Osteoblast (primary cell): Measurements from ENCODE around the gene GUCA2A. TPM values are rescaled to one million over a fixed set of nuclear protein-coding genes. Genes with fewer than 3 reads are reported as not detected.

Experiments
- DNase-seq: peaks from one replicate; pipeline ENCODE4 v3.0.0; 2011; ENCODE audit warnings: low spot score, mixed read lengths; ENCODE audit not compliant: insufficient read length; ENCODE audit errors: missing footprints
- H2AFZ ChIP-seq: 2 replicates; pipeline ENCODE4 v1.6.0; 2011; ENCODE audit warnings: mild to moderate bottlenecking, low read length
- H3K27ac ChIP-seq: 2 replicates; pipeline ENCODE4 v1.5.1; 2011; ENCODE audit warnings: mild to moderate bottlenecking, low read depth, low read length, moderate library complexity
- H3K27me3 ChIP-seq: 2 replicates; pipeline ENCODE4 v1.6.0; 2012; ENCODE audit warnings: mild to moderate bottlenecking, control low read depth, inconsistent platforms, low read length, moderate library complexity; ENCODE audit not compliant: insufficient read depth
- H3K36me3 ChIP-seq: 2 replicates; pipeline ENCODE4 v1.5.1; 2011; ENCODE audit warnings: mild to moderate bottlenecking, low read length, control low read depth, moderate library complexity; ENCODE audit not compliant: insufficient read depth
- H3K4me1 ChIP-seq: 2 replicates; pipeline ENCODE4 v1.5.1; 2011; ENCODE audit warnings: mild to moderate bottlenecking, low read length, control low read depth, moderate library complexity; ENCODE audit not compliant: insufficient read depth
- H3K4me2 ChIP-seq: 2 replicates; pipeline ENCODE4 v1.6.0; 2011; ENCODE audit warnings: mild to moderate bottlenecking, low read length; ENCODE audit not compliant: insufficient read depth
- H3K4me3 ChIP-seq: fragments of 200-600 bp; sonication (generic); 3 replicates; pipeline ENCODE4 v1.5.1; 2012; ENCODE audit warnings: mild to moderate bottlenecking, low read length, inconsistent platforms; ENCODE audit not compliant: insufficient read depth
- H3K79me2 ChIP-seq: 2 replicates; pipeline ENCODE4 v1.6.0; 2012; ENCODE audit warnings: mild to moderate bottlenecking, low read length, control low read depth, inconsistent platforms; ENCODE audit not compliant: insufficient read depth
- H3K9me3 ChIP-seq: 2 replicates; pipeline ENCODE4 v1.5.1; 2011; ENCODE audit warnings: low read depth, low read length, control low read depth
- H4K20me1 ChIP-seq: 2 replicates; pipeline ENCODE4 v1.6.0; 2012; ENCODE audit warnings: mild to moderate bottlenecking, low read length, control low read depth; ENCODE audit not compliant: insufficient read depth
- CTCF ChIP-seq: IDR thresholded peaks from 2 replicates; pipeline ENCODE4 v1.5.1; 2011; ENCODE audit warnings: mild to moderate bottlenecking, low read depth, low read length, moderate library complexity; ENCODE audit errors: extremely low read depth
- total RNA-seq: library from RNA; depleted of rRNA; stranded (reverse); fragments of >200 nt; gene quantifications from 2 replicates; pipeline ENCODE4 v1.2.3, GENCODE V29; 2012

The GUCA2A gene
- total RNA-seq, 1 donor: not detected

DNA sequence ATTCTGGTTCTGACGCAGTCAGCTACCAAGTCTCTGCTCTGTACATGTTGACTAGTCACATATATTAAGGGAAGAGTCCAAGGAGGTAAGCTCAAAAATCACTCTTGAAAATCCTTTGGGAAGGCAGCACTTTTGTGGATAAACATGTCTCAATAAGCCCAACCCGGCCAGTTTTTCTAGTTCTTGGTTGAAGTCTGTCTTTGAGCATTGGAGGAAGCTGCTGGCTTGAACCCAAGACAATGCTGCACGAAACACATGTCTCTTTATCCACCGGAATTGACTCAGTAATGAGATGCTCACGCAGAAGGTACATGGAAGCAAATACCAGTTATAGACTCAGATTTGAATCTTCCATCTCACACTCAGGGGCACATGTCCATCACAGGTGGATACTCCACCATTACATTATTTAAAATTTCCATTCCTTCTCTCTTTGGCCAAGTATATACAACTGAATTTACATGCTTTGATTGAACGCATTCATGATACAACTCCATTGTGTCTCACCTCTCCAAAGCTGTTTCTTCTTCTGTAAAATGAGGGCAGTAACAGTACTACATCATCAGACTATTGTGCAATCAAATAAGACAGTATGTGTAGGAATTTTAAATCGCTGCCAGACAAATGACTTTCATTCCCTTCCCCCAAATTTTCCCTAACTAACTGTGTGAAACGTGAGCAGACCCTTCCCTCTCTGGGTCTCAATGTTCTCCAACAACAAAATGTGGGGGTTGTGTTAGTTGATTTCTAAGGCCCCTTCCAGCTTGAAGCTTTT lies 9.6 kb upstream of the GUCA2A start:
- peak; percentile 66 for DNase-seq
- no peak for TF ChIP-seq CTCF
- H3K4me1 ChIP-seq: peaks cover 26% of the 10 kb centered on the region

DNA sequence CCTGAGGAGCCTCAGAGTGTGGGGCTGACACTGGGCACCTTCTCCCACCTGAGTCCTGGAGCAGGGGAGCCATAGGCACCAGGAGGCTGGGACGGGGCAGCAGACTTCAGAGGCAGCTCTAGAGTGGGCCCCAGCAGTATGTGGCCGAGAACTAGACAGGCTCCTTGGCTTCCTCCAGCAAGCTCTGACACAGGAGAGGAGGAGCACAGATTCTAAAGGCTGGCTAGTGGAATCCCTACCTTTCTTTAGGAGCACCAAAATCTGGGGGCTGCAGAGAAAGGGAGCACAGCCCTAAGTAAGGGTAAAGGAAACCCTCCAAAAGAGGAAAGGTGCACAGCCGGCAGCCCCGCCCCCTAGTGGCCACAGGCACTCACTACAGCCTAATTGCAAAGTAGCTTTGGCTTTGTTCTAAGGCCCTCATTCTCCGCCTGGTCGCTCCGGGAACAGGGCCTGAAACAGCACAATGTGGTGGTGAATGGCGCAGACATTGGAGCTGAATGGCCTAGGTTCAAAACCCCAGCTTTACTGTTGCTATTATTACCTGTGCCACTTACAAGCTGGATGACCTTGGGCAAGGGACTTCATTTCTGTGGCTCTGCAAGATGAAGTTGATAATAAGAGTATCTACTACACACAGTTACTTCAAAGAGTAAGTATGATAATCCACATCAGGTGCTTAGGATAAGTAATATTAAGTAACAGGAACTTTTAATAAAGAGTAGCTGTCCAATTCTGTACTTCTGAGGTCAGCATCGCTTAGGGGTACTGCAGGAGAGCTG lies 8.8 kb upstream of the GUCA2A start:
- Histone ChIP-seq H3K4me3 (no peak overlapping the region), H3K4me1 (peaks cover 22% of the 10 kb centered on the region), H2AFZ (no peak overlapping the region), H3K36me3 (no peaks in the 10 kb centered on the region), H4K20me1 (peaks cover 22% of the 10 kb centered on the region), H3K27ac (no peak overlapping the region), H3K79me2 (no peaks in the 10 kb centered on the region), H3K27me3 (no peaks in the 10 kb centered on the region), H3K4me2 (no peak overlapping the region), H3K9me3 (no peaks in the 10 kb centered on the region)
- DNase-seq: peak; percentile 87
- TF ChIP-seq CTCF: peak; percentile 97

More for the DNA sequence above, 9.6 kb upstream of the GUCA2A start:
- Histone ChIP-seq H3K27me3 (no peaks in the 10 kb centered on the region), H3K4me3 (no peak overlapping the region), H2AFZ (no peak overlapping the region), H3K4me2 (no peak overlapping the region), H4K20me1 (peaks cover 25% of the 10 kb centered on the region), H3K27ac (no peak overlapping the region), H3K36me3 (no peaks in the 10 kb centered on the region), H3K9me3 (no peaks in the 10 kb centered on the region), H3K79me2 (no peaks in the 10 kb centered on the region)

DNA sequence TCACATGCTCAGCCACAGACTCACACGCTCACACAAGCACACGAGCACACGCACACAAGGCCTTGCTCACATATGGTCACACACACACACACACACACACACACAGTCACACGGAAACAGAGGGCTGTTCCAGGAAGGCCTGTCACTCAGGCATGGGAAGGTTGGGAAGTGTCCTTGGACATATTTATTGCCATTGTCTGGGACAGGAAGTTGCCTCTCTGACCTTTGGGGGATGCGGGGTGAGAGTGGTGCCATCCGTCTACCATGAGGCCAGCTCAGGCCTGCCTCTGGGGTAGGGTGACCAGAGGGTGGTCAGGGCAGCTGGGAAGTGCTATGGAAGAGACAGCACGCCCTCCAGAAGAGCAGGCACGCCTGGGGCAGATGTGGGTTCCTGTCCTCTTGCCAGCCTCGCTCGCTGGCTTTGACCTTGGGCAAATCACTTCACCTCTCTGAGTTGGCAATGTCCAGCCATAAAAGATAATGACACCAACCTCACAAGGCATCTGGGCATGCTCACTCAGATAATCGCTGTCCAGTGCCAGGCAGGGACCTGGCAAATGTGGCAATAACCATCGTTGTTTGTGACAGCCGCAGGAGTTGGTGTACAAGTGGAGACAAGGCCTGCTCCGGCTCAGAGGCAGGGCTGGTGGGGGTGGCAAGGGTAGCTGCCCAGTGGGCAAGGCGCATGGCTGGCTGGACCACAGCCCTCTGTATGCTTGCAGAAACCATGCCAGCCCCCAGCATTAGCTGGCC lies 8.0 kb upstream of the GUCA2A start:
- no peak overlapping the region for H2AFZ ChIP-seq
- H3K79me2 ChIP-seq: no peaks in the 10 kb centered on the region
- no peaks in the 10 kb centered on the region for H3K9me3 ChIP-seq
- H3K27me3 ChIP-seq: no peaks in the 10 kb centered on the region
- no peak for TF ChIP-seq CTCF
- no peak overlapping the region for H3K27ac ChIP-seq
- peaks cover 21% of the 10 kb centered on the region for H4K20me1 ChIP-seq
- no peak overlapping the region for H3K4me3 ChIP-seq
- DNase-seq: peak; percentile 25
- no peaks in the 10 kb centered on the region for H3K36me3 ChIP-seq
- H3K4me1 ChIP-seq: peaks cover 16% of the 10 kb centered on the region
- no peak overlapping the region for H3K4me2 ChIP-seq
